ENCODE results near the gene NDUFA1. TPM values are rescaled to one million over a fixed set of nuclear protein-coding genes. Genes with fewer than 3 reads are reported as not detected.

The NDUFA1 gene
- total RNA-seq, 6 experiments from 2014 or later: 45.9 to 74.1 (median 65.1) TPM

GRCh38 chrX:119899125-119899524 is 27.5 kb downstream of the NDUFA1 start:
- peak in 3 of 4 donors; percentile 48 to 52 (median 49) for ATAC-seq
- H3K27ac ChIP-seq: no peak overlapping the region
- 26% methylated on average over 2 of the region's 2 CpGs for WGBS (ENCODE audit: insufficient coverage, low coverage, low lambda C conversion rate, missing lambda C conversion rate)
- no peaks in the 10 kb centered on the region for H3K4me1 ChIP-seq
- H3K4me3 ChIP-seq: no peak overlapping the region
- no peaks in the 10 kb centered on the region for H3K36me3 ChIP-seq
- intact Hi-C loops (cut with DNase I): no loop called here
- DNase-seq: no peak
- no peaks in the 10 kb centered on the region for H3K9me3 ChIP-seq
- no peak for TF ChIP-seq CTCF (IDR thresholded peaks at IDR 0.05)
- TF ChIP-seq POLR2A (IDR thresholded peaks at IDR 0.05): no peak
- H3K27me3 ChIP-seq: no peaks in the 10 kb centered on the region

- WGBS (ENCODE audit: insufficient coverage, low coverage, low lambda C conversion rate, missing lambda C conversion rate): 33% methylated on average over 1 of the region's 1 CpG
- no peak for DNase-seq
- TF ChIP-seq POLR2A (IDR thresholded peaks at IDR 0.05) (no peak), CTCF (IDR thresholded peaks at IDR 0.05) (no peak)
Observed at GRCh38 chrX:119900976-119901375, 29.3 kb downstream of the NDUFA1 start.

GRCh38 chrX:119916310-119916709 is 44.7 kb downstream of the NDUFA1 start:
- no peaks in the 10 kb centered on the region for H3K36me3 ChIP-seq
- whole genome bisulfite sequencing (ENCODE audit: insufficient coverage, low coverage, low lambda C conversion rate, missing lambda C conversion rate): 73% methylated on average over 5 of the region's 5 CpGs
- no peak overlapping the region for H3K27ac ChIP-seq
- DNase-seq: no peak
- H3K27me3 ChIP-seq: no peaks in the 10 kb centered on the region
- TF ChIP-seq CTCF (IDR thresholded peaks at IDR 0.05): no peak
- no peak for TF ChIP-seq POLR2A (IDR thresholded peaks at IDR 0.05)
- no peaks in the 10 kb centered on the region for H3K9me3 ChIP-seq
- no peaks in the 10 kb centered on the region for H3K4me1 ChIP-seq
- no peak for ATAC-seq
- no peak overlapping the region for H3K4me3 ChIP-seq
- intact Hi-C loops (cut with DNase I): no loop called here

More at GRCh38 chrX:119900976-119901375, 29.3 kb downstream of the NDUFA1 start:
- intact Hi-C loops (cut with DNase I): no loop called here
- H3K36me3 ChIP-seq: no peaks in the 10 kb centered on the region
- no peak overlapping the region for H3K4me3 ChIP-seq
- H3K27me3 ChIP-seq: no peaks in the 10 kb centered on the region
- H3K4me1 ChIP-seq: no peaks in the 10 kb centered on the region
- no peak overlapping the region for H3K27ac ChIP-seq
- H3K9me3 ChIP-seq: no peaks in the 10 kb centered on the region
- ATAC-seq: no peak

GRCh38 chrX:119917877-119918276 is 46.2 kb downstream of the NDUFA1 start:
- Histone ChIP-seq H3K4me3 (no peak overlapping the region), H3K36me3 (no peaks in the 10 kb centered on the region), H3K4me1 (no peaks in the 10 kb centered on the region), H3K27me3 (no peaks in the 10 kb centered on the region), H3K9me3 (no peaks in the 10 kb centered on the region), H3K27ac (no peak overlapping the region)
- intact Hi-C loops (cut with DNase I): no loop called here
- ATAC-seq (no peak), DNase-seq (no peak)
- 71% methylated on average over 2 of the region's 2 CpGs for WGBS (ENCODE audit: insufficient coverage, low coverage, low lambda C conversion rate, missing lambda C conversion rate)
- TF ChIP-seq CTCF (IDR thresholded peaks at IDR 0.05) (no peak), POLR2A (IDR thresholded peaks at IDR 0.05) (no peak)
